Mesendoderm (in vitro differentiated cells): ENCODE results near the gene MAPRE2.

Source experiments
- DNase-seq: peaks from one replicate; pipeline ENCODE4 v3.0.0; 2013
- H2AK5ac ChIP-seq: 2 replicates; pipeline ENCODE4 v1.6.1; 2013; ENCODE audit warnings: low read length, inconsistent platforms
- H2BK120ac ChIP-seq: 2 replicates; pipeline ENCODE4 v1.6.1; 2013; ENCODE audit warnings: low read depth, mild to moderate bottlenecking, low read length, moderate library complexity, mixed read lengths
- H2BK15ac ChIP-seq: replicated peaks from 2 replicates; pipeline ENCODE4 v1.6.1; 2013; ENCODE audit warnings: low read depth, mild to moderate bottlenecking, moderate library complexity
- H2BK5ac ChIP-seq: 2 replicates; pipeline ENCODE4 v1.6.1; 2013; ENCODE audit warnings: low read length, inconsistent platforms
- H3K18ac ChIP-seq: 2 replicates; pipeline ENCODE4 v1.6.1; 2013; ENCODE audit warnings: mild to moderate bottlenecking, low read length, mixed read lengths
- H3K23ac ChIP-seq: one replicate; pipeline ENCODE4 v1.6.1; 2013; ENCODE audit warnings: low read length
- H3K27ac ChIP-seq: 2 replicates; pipeline ENCODE4 v1.5.1; 2013; ENCODE audit warnings: low read depth, mild to moderate bottlenecking, inconsistent platforms, low read length, moderate library complexity
- H3K27me3 ChIP-seq: 2 replicates; pipeline ENCODE4 v1.6.1; 2013; ENCODE audit warnings: low read length, control low read depth, mild to moderate bottlenecking, inconsistent platforms; ENCODE audit not compliant: insufficient read depth, poor library complexity
- H3K36me3 ChIP-seq: 2 replicates; pipeline ENCODE4 v1.6.1; 2013; ENCODE audit warnings: low read length, inconsistent platforms; ENCODE audit not compliant: control insufficient read depth, insufficient read depth
- H3K4ac ChIP-seq: one replicate; pipeline ENCODE4 v1.6.1; 2013; ENCODE audit warnings: low read depth, mild to moderate bottlenecking, low read length, moderate library complexity
- H3K4me1 ChIP-seq: 2 replicates; pipeline ENCODE4 v1.6.1; 2013; ENCODE audit warnings: low read depth, low read length, inconsistent platforms; ENCODE audit not compliant: control insufficient read depth
- H3K4me2 ChIP-seq: 2 replicates; pipeline ENCODE4 v1.6.1; 2013; ENCODE audit warnings: low read length
- H3K4me3 ChIP-seq: 2 replicates; pipeline ENCODE4 v1.5.1; 2013; ENCODE audit warnings: mild to moderate bottlenecking, low read length
- H3K56ac ChIP-seq: one replicate; pipeline ENCODE4 v1.6.1; 2013; ENCODE audit warnings: low read length
- H3K79me1 ChIP-seq: 2 replicates; pipeline ENCODE4 v1.6.1; 2013; ENCODE audit warnings: low read length, inconsistent platforms
- H3K79me2 ChIP-seq: 2 replicates; pipeline ENCODE4 v1.6.1; 2013; ENCODE audit warnings: mild to moderate bottlenecking, low read length; ENCODE audit not compliant: control insufficient read depth, insufficient read depth
- H3K9ac ChIP-seq: 2 replicates; pipeline ENCODE4 v1.6.1; 2013; ENCODE audit warnings: low read length, inconsistent platforms
- H4K5ac ChIP-seq: one replicate; pipeline ENCODE4 v1.6.1; 2013; ENCODE audit warnings: low read length
- H4K8ac ChIP-seq: one replicate; pipeline ENCODE4 v1.6.1; 2013; ENCODE audit warnings: low read depth, mild to moderate bottlenecking, control low read depth, low read length, moderate library complexity
- WGBS: extraction: QIAGEN DNeasy Blood & Tissue Kit; methylation state at CpG from one replicate; pipeline ENCODE4 v1.1.7; 2013; ENCODE audit warnings: low lambda C conversion rate, missing lambda C conversion rate; ENCODE audit not compliant: insufficient coverage; ENCODE audit errors: extremely low coverage; 5-methylcytosine and 5-hydroxymethylcytosine counted together

MAPRE2 gene

GRCh38 chr18:35063875-35064690, 22.9 kb downstream of the MAPRE2 start:
- no peaks in the 10 kb centered on the region for H3K36me3 ChIP-seq
- no peak overlapping the region for H3K27ac ChIP-seq
- no peaks in the 10 kb centered on the region for H3K27me3 ChIP-seq
- H2BK15ac ChIP-seq = no peak overlapping the region
- no peaks in the 10 kb centered on the region for H3K79me1 ChIP-seq
- no peak overlapping the region for H3K9ac ChIP-seq
- H4K5ac ChIP-seq = no peak overlapping the region
- no peak overlapping the region for H3K4ac ChIP-seq
- no peaks in the 10 kb centered on the region for H3K4me1 ChIP-seq
- H2AK5ac ChIP-seq = no peak overlapping the region
- no peak overlapping the region for H3K4me3 ChIP-seq
- H3K56ac ChIP-seq = no peak overlapping the region
- no peaks in the 10 kb centered on the region for H3K79me2 ChIP-seq
- no peak overlapping the region for H3K4me2 ChIP-seq
- no peak overlapping the region for H3K23ac ChIP-seq
- no peak overlapping the region for H3K18ac ChIP-seq
- no peak for DNase-seq
- no peak overlapping the region for H2BK5ac ChIP-seq
- H2BK120ac ChIP-seq = no peak overlapping the region
- no peak overlapping the region for H4K8ac ChIP-seq
- WGBS = no CpG with 5 or more reads among the region's 4 CpGs

- H3K4ac ChIP-seq = no peak overlapping the region
- no peaks in the 10 kb centered on the region for H3K27me3 ChIP-seq
- H3K56ac ChIP-seq = no peak overlapping the region
These were observed 26.2 kb downstream of the MAPRE2 start for GRCh38 chr18:35067454-35067853.

GRCh38 chr18:35071819-35072247, 30.6 kb downstream of the MAPRE2 start:
- H3K36me3 ChIP-seq = no peaks in the 10 kb centered on the region
- no peak overlapping the region for H2BK120ac ChIP-seq
- H3K56ac ChIP-seq = no peak overlapping the region
- no peak overlapping the region for H2BK15ac ChIP-seq
- H3K4me3 ChIP-seq = no peak overlapping the region
- H2AK5ac ChIP-seq = no peak overlapping the region
- H3K4me2 ChIP-seq = no peak overlapping the region
- H3K18ac ChIP-seq = no peak overlapping the region
- no peak overlapping the region for H4K5ac ChIP-seq
- H2BK5ac ChIP-seq = no peak overlapping the region
- H3K79me2 ChIP-seq = no peaks in the 10 kb centered on the region
- H3K4me1 ChIP-seq = no peaks in the 10 kb centered on the region
- no peaks in the 10 kb centered on the region for H3K27me3 ChIP-seq
- no peak overlapping the region for H3K27ac ChIP-seq
- H4K8ac ChIP-seq = no peak overlapping the region
- no peak overlapping the region for H3K23ac ChIP-seq
- H3K79me1 ChIP-seq = no peaks in the 10 kb centered on the region
- WGBS = no CpG with 5 or more reads among the region's 3 CpGs
- DNase-seq = no peak
- no peak overlapping the region for H3K4ac ChIP-seq
- H3K9ac ChIP-seq = no peak overlapping the region

More at GRCh38 chr18:35067454-35067853, 26.2 kb downstream of the MAPRE2 start:
- Histone ChIP-seq H3K36me3 (no peaks in the 10 kb centered on the region), H2AK5ac (no peak overlapping the region), H3K79me1 (no peaks in the 10 kb centered on the region), H3K23ac (no peak overlapping the region), H2BK120ac (no peak overlapping the region), H3K4me3 (no peak overlapping the region), H3K4me1 (no peaks in the 10 kb centered on the region), H3K18ac (no peak overlapping the region), H2BK5ac (no peak overlapping the region), H3K79me2 (no peaks in the 10 kb centered on the region), H2BK15ac (no peak overlapping the region), H3K27ac (no peak overlapping the region), H4K5ac (no peak overlapping the region), H3K4me2 (no peak overlapping the region), H4K8ac (no peak overlapping the region), H3K9ac (no peak overlapping the region)
- DNase-seq = no peak
- no CpG with 5 or more reads among the region's 4 CpGs for WGBS

- no peak overlapping the region for H3K4me3 ChIP-seq
- H3K27ac ChIP-seq = no peak overlapping the region
- no peak overlapping the region for H3K9ac ChIP-seq
- H4K5ac ChIP-seq = no peak overlapping the region
- no peak overlapping the region for H2BK5ac ChIP-seq
- no peaks in the 10 kb centered on the region for H3K27me3 ChIP-seq
- no peaks in the 10 kb centered on the region for H3K4me1 ChIP-seq
- H4K8ac ChIP-seq = no peak overlapping the region
- no peak overlapping the region for H3K4ac ChIP-seq
- H2BK15ac ChIP-seq = no peak overlapping the region
- no CpG with 5 or more reads among the region's 2 CpGs for WGBS
- no peaks in the 10 kb centered on the region for H3K36me3 ChIP-seq
- H2AK5ac ChIP-seq = no peak overlapping the region
- H2BK120ac ChIP-seq = no peak overlapping the region
- no peak overlapping the region for H3K56ac ChIP-seq
- H3K18ac ChIP-seq = no peak overlapping the region
- no peaks in the 10 kb centered on the region for H3K79me1 ChIP-seq
- no peaks in the 10 kb centered on the region for H3K79me2 ChIP-seq
- DNase-seq = no peak
- no peak overlapping the region for H3K23ac ChIP-seq
- no peak overlapping the region for H3K4me2 ChIP-seq
These were observed 31.4 kb downstream of the MAPRE2 start for GRCh38 chr18:35072616-35073015.

- Histone ChIP-seq H3K36me3 (no peaks in the 10 kb centered on the region), H3K4me1 (no peaks in the 10 kb centered on the region), H3K4me2 (no peak overlapping the region), H4K8ac (no peak overlapping the region), H3K79me1 (no peaks in the 10 kb centered on the region), H3K79me2 (no peaks in the 10 kb centered on the region), H2AK5ac (no peak overlapping the region), H3K56ac (no peak overlapping the region), H3K9ac (no peak overlapping the region), H2BK5ac (no peak overlapping the region), H3K23ac (no peak overlapping the region), H3K27me3 (no peaks in the 10 kb centered on the region), H3K18ac (no peak overlapping the region), H3K4ac (no peak overlapping the region), H3K4me3 (no peak overlapping the region), H4K5ac (no peak overlapping the region), H2BK15ac (no peak overlapping the region), H3K27ac (no peak overlapping the region), H2BK120ac (no peak overlapping the region)
- no peak for DNase-seq
- no CpG with 5 or more reads among the region's 3 CpGs for WGBS
These were observed 32.2 kb downstream of the MAPRE2 start for GRCh38 chr18:35073186-35074105.
